HG03565 (cell line): ENCODE results near the gene AMTN.
"Not testable (repeated sequence)": the region's sequence is repeated elsewhere in the genome, so short reads cannot be mapped to it uniquely, and the experiment has no call there.

Experiments used
- ATAC-seq: cut with Tn5 transposase; IDR thresholded peaks from one replicate; pipeline ENCODE4 v1.9.1; 2021; ENCODE audit warnings: mild to moderate bottlenecking, moderate library complexity; ENCODE audit not compliant: unreplicated experiment

Gene AMTN

GRCh38 chr4:70518269-70518668, at the start of gene AMTN:
Gene AMTN (plus strand): TSS chr4:70518569. CDS start chr4:70518778, 209 bp downstream.
- no peak for ATAC-seq

GRCh38 chr4:70471897-70472296, 46.5 kb upstream of the AMTN start, which contains the start of gene MUC7:
Gene MUC7 (plus strand): TSS chr4:70472197. CDS start chr4:70474022, 1,825 bp downstream.
- no peak for ATAC-seq

- no peak for ATAC-seq
Observed at GRCh38 chr4:70473679-70474078, 44.7 kb upstream of the AMTN start.

- no peak for ATAC-seq
Observed at GRCh38 chr4:70488748-70489147, 29.6 kb upstream of the AMTN start.

- no peak for ATAC-seq
Observed at GRCh38 chr4:70496231-70496630, 22.1 kb upstream of the AMTN start.

GRCh38 chr4:70501838-70502237, 16.5 kb upstream of the AMTN start:
- not testable (repeated sequence) for ATAC-seq

- no peak for ATAC-seq
Observed at GRCh38 chr4:70504733-70505132, 13.6 kb upstream of the AMTN start.

- peak; percentile 99 for ATAC-seq
Observed at GRCh38 chr4:70505151-70505748, 13.1 kb upstream of the AMTN start.

GRCh38 chr4:70508801-70509200, 9.6 kb upstream of the AMTN start:
- no peak for ATAC-seq

- no peak for ATAC-seq
Observed at GRCh38 chr4:70511365-70511764, 7.0 kb upstream of the AMTN start.

- no peak for ATAC-seq
Observed at GRCh38 chr4:70515367-70516250, 2.8 kb upstream of the AMTN start.

GRCh38 chr4:70518716-70519115, 347 bp downstream of the AMTN start:
- ATAC-seq = no peak

- no peak for ATAC-seq
Observed at GRCh38 chr4:70522626-70523025, 4.3 kb downstream of the AMTN start.

GRCh38 chr4:70530997-70531396, 12.6 kb downstream of the AMTN start:
- no peak for ATAC-seq

- ATAC-seq = peak; percentile 97
Observed at GRCh38 chr4:70531981-70532380, 13.6 kb downstream of the AMTN start.

- no peak for ATAC-seq
Observed at GRCh38 chr4:70533211-70533610, 14.8 kb downstream of the AMTN start.

GRCh38 chr4:70533791-70534190, 15.4 kb downstream of the AMTN start:
- ATAC-seq = no peak

GRCh38 chr4:70534886-70535285, 16.5 kb downstream of the AMTN start:
- ATAC-seq = not testable (repeated sequence)

GRCh38 chr4:70538869-70539268, 20.5 kb downstream of the AMTN start:
- ATAC-seq = no peak

- ATAC-seq = peak; percentile 48
Observed at GRCh38 chr4:70544279-70544868, 26.0 kb downstream of the AMTN start.

GRCh38 chr4:70556856-70557255, 38.5 kb downstream of the AMTN start:
- ATAC-seq = no peak
